Subcutaneous adipose tissue (tissue), 4 donors: ENCODE measurements around the gene KRT8. TPM values are rescaled to one million over a fixed set of nuclear protein-coding genes. Genes with fewer than 3 reads are reported as not detected.
"Not testable (repeated sequence)": the region's sequence is repeated elsewhere in the genome, so short reads cannot be mapped to it uniquely, and the experiment has no call there.

ENCODE experiments used
- CTCF ChIP-seq: fragments of 450-650 bp; IDR thresholded peaks from one replicate; pipeline ENCODE4 v1.5.1; 2016; ENCODE audit warnings: low read depth, mild to moderate bottlenecking, control low read depth, antibody characterized with exemption, moderate library complexity
- total RNA-seq, 4 donors: library from RNA; depleted of rRNA; stranded (reverse); fragments of >200 nt; gene quantifications; one replicate each; pipeline ENCODE4 v1.1.0, GENCODE V29; 2016

Gene KRT8
- total RNA-seq: 10 to 100 TPM in 2 of 4 donors, 1 to 10 TPM in 2; 5.5 to 11.7 (median 8.7) TPM

GRCh38 chr12:52904509-52905300 is at the start of gene KRT8:
KRT8 (minus strand) TSS chr12:52905076; CDS start chr12:52904981, 95 bp downstream.
- not testable (repeated sequence) for TF ChIP-seq CTCF

- TF ChIP-seq CTCF: no peak
These were observed 48.4 kb upstream of the KRT8 start for GRCh38 chr12:52953181-52953841.

GRCh38 chr12:52952076-52952801 is 47.4 kb upstream of the KRT8 start:
- no peak for TF ChIP-seq CTCF

- TF ChIP-seq CTCF: no peak
These were observed 46.8 kb upstream of the KRT8 start for GRCh38 chr12:52951640-52952039.

GRCh38 chr12:52951126-52951525 is 46.2 kb upstream of the KRT8 start:
- TF ChIP-seq CTCF: no peak

- TF ChIP-seq CTCF: no peak
These were observed 45.7 kb upstream of the KRT8 start for GRCh38 chr12:52950553-52950952.
